CD14-positive monocyte (primary cell): ENCODE measurements around the gene TFB1M. TPM values are rescaled to one million over a fixed set of nuclear protein-coding genes. Genes with fewer than 3 reads are reported as not detected.

Source experiments
- DNase-seq, 3 donors: peaks; one replicate each; pipeline ENCODE4 v3.0.0-alpha.2; 2011 to 2022
- H2AFZ ChIP-seq: 2 replicates; pipeline ENCODE4 v1.6.0; 2012; ENCODE audit warnings: mild to moderate bottlenecking, low read depth, low read length, inconsistent platforms; ENCODE audit not compliant: insufficient read depth, poor library complexity, severe bottlenecking
- H3K27ac ChIP-seq, 2 donors: 1 replicate in 1 of 2; 2 replicates in 1 of 2; pipeline ENCODE4 v1.5.1; 2012 to 2013; ENCODE audit warnings: low read length in 2 of 2, control low read depth in 1 of 2, inconsistent platforms in 1 of 2, low read depth in 1 of 2, mild to moderate bottlenecking in 1 of 2
- H3K27me3 ChIP-seq, 2 donors: one replicate each; pipeline versions ENCODE4 v1.6.0 to v1.6.1; 2011 to 2013; ENCODE audit warnings: low read length in 2 of 2; ENCODE audit not compliant: control insufficient read depth in 2 of 2, insufficient read depth in 2 of 2
- H3K36me3 ChIP-seq, 2 donors: replicated peaks in 1 of 2; 1 replicate in 1 of 2; 2 replicates in 1 of 2; pipeline versions ENCODE4 v1.5.1 to v1.6.1; 2012 to 2013; ENCODE audit warnings: low read length in 2 of 2, control low read depth in 1 of 2, inconsistent platforms in 1 of 2, mild to moderate bottlenecking in 1 of 2; ENCODE audit not compliant: insufficient read depth in 2 of 2, control insufficient read depth in 1 of 2
- H3K4me1 ChIP-seq, 2 donors: 1 replicate in 1 of 2; 2 replicates in 1 of 2; pipeline versions ENCODE4 v1.5.1 to v1.6.1; 2012 to 2013; ENCODE audit warnings: low read length in 2 of 2, control low read depth in 1 of 2, inconsistent platforms in 1 of 2, mild to moderate bottlenecking in 1 of 2, moderate library complexity in 1 of 2; ENCODE audit not compliant: insufficient read depth in 2 of 2, control insufficient read depth in 1 of 2
- H3K4me2 ChIP-seq: replicated peaks from 2 replicates; pipeline ENCODE3; 2012; ENCODE audit warnings: low read length, moderate library complexity, mild to moderate bottlenecking; ENCODE audit not compliant: poor library complexity, severe bottlenecking; ENCODE audit errors: extremely low read depth
- H3K4me3 ChIP-seq, 3 experiments: fragments of 200-600 bp in 1 of 3; sonication (generic) in 1 of 3; replicated peaks in 1 of 3; 1 replicate in 2 of 3; 2 replicates in 1 of 3; pipeline ENCODE4 v1.5.1; 2011 to 2013; ENCODE audit warnings: low read length in 3 of 3, mild to moderate bottlenecking in 3 of 3, control low read depth in 2 of 3, low read depth in 2 of 3, inconsistent platforms in 1 of 3, moderate library complexity in 1 of 3
- H3K79me2 ChIP-seq: 2 replicates; pipeline ENCODE4 v1.6.0; 2012; ENCODE audit warnings: mild to moderate bottlenecking, control low read depth, inconsistent platforms, low read length, moderate library complexity; ENCODE audit not compliant: insufficient read depth
- H3K9ac ChIP-seq: 2 replicates; pipeline ENCODE4 v1.6.0; 2017; ENCODE audit warnings: low read length, mild to moderate bottlenecking; ENCODE audit not compliant: insufficient read depth, poor library complexity, severe bottlenecking
- H3K9me3 ChIP-seq, 2 donors: replicated peaks in 1 of 2; 1 replicate in 1 of 2; 2 replicates in 1 of 2; pipeline versions ENCODE4 v1.5.1 to v1.6.1; 2012 to 2013; ENCODE audit warnings: low read length in 2 of 2, control low read depth in 1 of 2; ENCODE audit not compliant: control insufficient read depth in 1 of 2, insufficient read depth in 1 of 2
- H4K20me1 ChIP-seq: 2 replicates; pipeline ENCODE4 v1.6.0; 2012; ENCODE audit warnings: mild to moderate bottlenecking, low read length, control low read depth, moderate library complexity; ENCODE audit not compliant: insufficient read depth
- H3K27ac Mint-ChIP-seq, 7 donors: one replicate each; pipeline ENCODE4 v1.8.0; 2020; ENCODE audit warnings: mild to moderate bottlenecking in 7 of 7, mixed read lengths in 7 of 7, moderate library complexity in 6 of 7, inconsistent platforms in 2 of 7
- H3K27me3 Mint-ChIP-seq, 3 donors: one replicate each; pipeline ENCODE4 v1.8.0; 2021 to 2022; ENCODE audit warnings: low read depth in 3 of 3, mild to moderate bottlenecking in 3 of 3, mixed read lengths in 3 of 3, moderate library complexity in 3 of 3, inconsistent platforms in 1 of 3
- H3K36me3 Mint-ChIP-seq, 2 donors: one replicate each; pipeline ENCODE4 v1.8.0; 2020; ENCODE audit warnings: mixed read lengths in 2 of 2, inconsistent platforms in 1 of 2, mild to moderate bottlenecking in 1 of 2
- H3K4me1 Mint-ChIP-seq: one replicate; pipeline ENCODE4 v1.8.0; 2020; ENCODE audit warnings: mild to moderate bottlenecking, mixed read lengths
- H3K4me3 Mint-ChIP-seq, 2 donors: one replicate each; pipeline ENCODE4 v1.8.0; 2020; ENCODE audit warnings: mild to moderate bottlenecking in 2 of 2, mixed read lengths in 2 of 2, moderate library complexity in 1 of 2
- H3K9me3 Mint-ChIP-seq, 7 donors: one replicate each; pipeline ENCODE4 v1.8.0; 2020 to 2022; ENCODE audit warnings: mixed read lengths in 7 of 7, mild to moderate bottlenecking in 6 of 7, moderate library complexity in 6 of 7, inconsistent platforms in 2 of 7
- CTCF ChIP-seq: fragments of 200-600 bp; IDR thresholded peaks from one replicate; pipeline ENCODE4 v1.8.0; 2022; ENCODE audit warnings: antibody characterized with exemption, mild to moderate bottlenecking
- WGBS: methylation state at CpG from one replicate; pipeline ENCODE4 v1.1.5; 2013; ENCODE audit warnings: missing lambda C conversion rate; ENCODE audit not compliant: insufficient coverage; 5-methylcytosine and 5-hydroxymethylcytosine counted together
- intact Hi-C, 2 donors: fragments of 100-400 bp; cut with micrococcal nuclease; formaldehyde crosslinking; loops; one replicate each; pipeline versions ENCODE4 v1.15.0 to v1.15.1; 2023
- polyA plus RNA-seq, 3 donors: library from polyadenylated mRNA; depleted of rRNA in 1 of 3; unstranded in 2 of 3; stranded (reverse) in 1 of 3; fragments of 300-500 nt in 2 of 3; fragments of >200 nt in 1 of 3; fragmentation: Illumina TruSeq in 2 of 3; gene quantifications; 1 replicate in 2 of 3; 2 replicates in 1 of 3; pipeline ENCODE4 v1.2.3, GENCODE V29; 2012 to 2021

TFB1M gene
- polyA plus RNA-seq, 3 donors, result 4.8 to 5.4 (median 4.8) TPM

GRCh38 chr6:155290491-155290890 is 23.8 kb downstream of the TFB1M start:
- peaks cover 53 to 61% of the 10 kb centered on the region in 2 donors for H3K36me3 Mint-ChIP-seq
- no peak overlapping the region for H3K4me2 ChIP-seq

GRCh38 chr6:155287762-155288161 is 26.5 kb downstream of the TFB1M start:
- Mint-ChIP-seq H3K27me3 (peaks cover 0 to 2% (median 0%) of the 10 kb centered on the region in 3 donors), H3K36me3 (peaks cover 52 to 62% of the 10 kb centered on the region in 2 donors), H3K4me3 (no peak overlapping the region), H3K4me1 (no peaks in the 10 kb centered on the region), H3K27ac (no peak overlapping the region), H3K9me3 (peaks cover 0 to 3% (median 0%) of the 10 kb centered on the region in 7 donors)
- H3K9me3 ChIP-seq, result no peaks in the 10 kb centered on the region
- no peaks in the 10 kb centered on the region for H4K20me1 ChIP-seq
- H2AFZ ChIP-seq, result no peak overlapping the region
- peaks cover 34 to 58% of the 10 kb centered on the region in 2 donors for H3K36me3 ChIP-seq
- no peaks in the 10 kb centered on the region for H3K4me1 ChIP-seq
- H3K79me2 ChIP-seq, result no peaks in the 10 kb centered on the region
- no peaks in the 10 kb centered on the region for H3K27me3 ChIP-seq
- WGBS, result 86% methylated on average over 1 of the region's 2 CpGs
- no peak for DNase-seq
- no peak overlapping the region for H3K4me3 ChIP-seq
- H3K9ac ChIP-seq, result no peak overlapping the region
- TF ChIP-seq CTCF, result no peak
- intact Hi-C loops, result no loop called here
- no peak overlapping the region for H3K4me2 ChIP-seq
- no peak overlapping the region for H3K27ac ChIP-seq

More at GRCh38 chr6:155290491-155290890, 23.8 kb downstream of the TFB1M start:
- H4K20me1 ChIP-seq, result no peaks in the 10 kb centered on the region
- intact Hi-C loops, result no loop called here
- Mint-ChIP-seq H3K9me3 (peaks cover 0 to 3% (median 0%) of the 10 kb centered on the region in 7 donors), H3K4me3 (no peak overlapping the region), H3K27me3 (peaks cover 0 to 2% (median 0%) of the 10 kb centered on the region in 3 donors), H3K4me1 (no peaks in the 10 kb centered on the region), H3K27ac (no peak overlapping the region)
- no peaks in the 10 kb centered on the region for H3K9me3 ChIP-seq
- no peaks in the 10 kb centered on the region for H3K27me3 ChIP-seq
- H3K27ac ChIP-seq, result no peak overlapping the region
- TF ChIP-seq CTCF, result no peak
- H2AFZ ChIP-seq, result no peak overlapping the region
- H3K36me3 ChIP-seq, result peaks cover 27 to 59% of the 10 kb centered on the region in 2 donors
- no peak overlapping the region for H3K4me3 ChIP-seq
- no peaks in the 10 kb centered on the region for H3K79me2 ChIP-seq
- no peak for DNase-seq
- H3K4me1 ChIP-seq, result no peaks in the 10 kb centered on the region
- H3K9ac ChIP-seq, result no peak overlapping the region
- WGBS, result 100% methylated on average over 1 of the region's 5 CpGs
